Thymus (tissue), 11 donors: ENCODE results near the gene C6. TPM values are rescaled to one million over a fixed set of nuclear protein-coding genes. Genes with fewer than 3 reads are reported as not detected.

Experiments used
- DNase-seq, 9 donors: peaks; one replicate each; pipeline ENCODE4 v3.0.0-alpha.2; 2013; ENCODE audit warnings: low spot score in 9 of 9, low read depth in 6 of 9, missing footprints in 1 of 9
- H3K27ac ChIP-seq, 2 donors: one replicate each; pipeline ENCODE4 v1.5.1; 2013; ENCODE audit warnings: control low read depth in 1 of 2, low read depth in 1 of 2, low read length in 1 of 2, mild to moderate bottlenecking in 1 of 2, moderate library complexity in 1 of 2
- H3K27me3 ChIP-seq, 2 donors: one replicate each; pipeline ENCODE4 v1.5.1; 2013; ENCODE audit warnings: low read length in 1 of 2; ENCODE audit not compliant: control insufficient read depth in 2 of 2, insufficient read depth in 1 of 2
- H3K36me3 ChIP-seq, 2 donors: one replicate each; pipeline ENCODE4 v1.5.1; 2013; ENCODE audit warnings: low read length in 1 of 2, mild to moderate bottlenecking in 1 of 2, moderate library complexity in 1 of 2; ENCODE audit not compliant: control insufficient read depth in 2 of 2, insufficient read depth in 2 of 2
- H3K4me1 ChIP-seq, 2 donors: one replicate each; pipeline ENCODE4 v1.5.1; 2013; ENCODE audit warnings: low read length in 2 of 2; ENCODE audit not compliant: control insufficient read depth in 2 of 2, insufficient read depth in 2 of 2
- H3K4me3 ChIP-seq, 2 donors: one replicate each; pipeline ENCODE4 v1.5.1; 2013; ENCODE audit warnings: low read length in 2 of 2, control low read depth in 1 of 2, mild to moderate bottlenecking in 1 of 2
- H3K9me3 ChIP-seq, 2 donors: one replicate each; pipeline ENCODE4 v1.5.1; 2013; ENCODE audit warnings: low read length in 1 of 2, mild to moderate bottlenecking in 1 of 2; ENCODE audit not compliant: control insufficient read depth in 2 of 2, insufficient read depth in 1 of 2
- WGBS: extraction: QIAGEN DNeasy Blood & Tissue Kit; methylation state at CpG from one replicate; pipeline ENCODE4 v1.1.7; 2013; 5-methylcytosine and 5-hydroxymethylcytosine counted together
- polyA plus RNA-seq: library from polyadenylated mRNA; stranded (reverse); fragments of 200-250 nt; gene quantifications from one replicate; pipeline ENCODE4 v1.2.3, GENCODE V29; 2013
- total RNA-seq: library from RNA; stranded (reverse); fragments of 120-200 nt; gene quantifications from one replicate; pipeline ENCODE4 v1.2.4, GENCODE V29; 2013
- donor health status: healthy.

C6 gene
- total and polyA plus RNA-seq, 2 donors = 0.28 to 0.73 TPM

DNA sequence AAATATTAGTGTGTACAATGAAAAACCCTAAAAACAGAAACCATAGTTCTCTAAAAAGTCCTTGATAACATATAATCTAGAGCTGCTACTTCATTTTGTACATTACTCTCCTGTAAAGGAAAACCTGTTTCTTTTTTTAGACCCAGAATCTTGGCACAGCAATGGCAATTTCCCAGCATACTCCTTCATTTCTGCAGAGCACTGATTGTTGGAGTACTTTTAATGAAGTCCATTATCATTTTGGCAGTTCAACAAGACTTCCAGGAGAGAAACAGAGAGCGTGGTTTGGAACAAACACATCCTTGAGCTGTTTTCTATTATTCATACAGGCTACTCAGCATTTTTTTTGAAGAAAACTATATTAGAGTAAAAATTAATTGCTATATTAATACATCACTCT, 119.5 kb downstream of the C6 start:
- Histone ChIP-seq H3K4me3 (no peak overlapping the region), H3K27me3 (no peaks in the 10 kb centered on the region), H3K9me3 (no peaks in the 10 kb centered on the region), H3K27ac (no peak overlapping the region), H3K4me1 (no peaks in the 10 kb centered on the region), H3K36me3 (no peaks in the 10 kb centered on the region)
- DNase-seq = no peak
- WGBS = 74% methylated on average over 1 of the region's 1 CpG

Other genes starting within 250 kb of the C6 start
- gene MROH2B, start 142.2 kb downstream of the C6 start, total RNA-seq = 0.05 TPM
- gene MROH2B, start 142.2 kb downstream of the C6 start, polyA plus RNA-seq = 0.09 TPM